ENCODE data around the gene NXPH1.

DNA sequence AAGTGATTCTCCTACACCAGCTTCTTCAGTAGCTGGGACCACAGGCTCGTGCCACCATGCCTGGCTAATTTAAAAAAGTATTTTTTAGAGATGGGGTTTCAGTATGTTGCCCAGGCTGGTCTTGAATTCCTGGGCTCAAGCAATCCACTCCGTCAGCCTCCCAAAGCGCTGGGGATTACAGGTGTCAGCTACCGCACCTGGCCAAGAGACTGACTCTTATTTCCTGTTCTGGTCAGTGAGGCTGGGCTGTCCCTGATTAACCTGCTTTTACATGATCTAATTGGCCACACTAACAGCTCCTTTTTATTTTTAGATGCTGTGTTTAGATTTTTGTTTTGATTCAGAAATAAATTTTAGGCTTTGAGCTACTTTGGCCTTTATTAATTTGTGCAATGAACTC is 203.9 kb downstream of the NXPH1 start:
- no peak for TF ChIP-seq EZH2 (IDR thresholded peaks at IDR 0.05; ENCODE audit: borderline replicate concordance, low read depth, low read length, poor library complexity, severe bottlenecking)
- TF ChIP-seq, protein P1, sequence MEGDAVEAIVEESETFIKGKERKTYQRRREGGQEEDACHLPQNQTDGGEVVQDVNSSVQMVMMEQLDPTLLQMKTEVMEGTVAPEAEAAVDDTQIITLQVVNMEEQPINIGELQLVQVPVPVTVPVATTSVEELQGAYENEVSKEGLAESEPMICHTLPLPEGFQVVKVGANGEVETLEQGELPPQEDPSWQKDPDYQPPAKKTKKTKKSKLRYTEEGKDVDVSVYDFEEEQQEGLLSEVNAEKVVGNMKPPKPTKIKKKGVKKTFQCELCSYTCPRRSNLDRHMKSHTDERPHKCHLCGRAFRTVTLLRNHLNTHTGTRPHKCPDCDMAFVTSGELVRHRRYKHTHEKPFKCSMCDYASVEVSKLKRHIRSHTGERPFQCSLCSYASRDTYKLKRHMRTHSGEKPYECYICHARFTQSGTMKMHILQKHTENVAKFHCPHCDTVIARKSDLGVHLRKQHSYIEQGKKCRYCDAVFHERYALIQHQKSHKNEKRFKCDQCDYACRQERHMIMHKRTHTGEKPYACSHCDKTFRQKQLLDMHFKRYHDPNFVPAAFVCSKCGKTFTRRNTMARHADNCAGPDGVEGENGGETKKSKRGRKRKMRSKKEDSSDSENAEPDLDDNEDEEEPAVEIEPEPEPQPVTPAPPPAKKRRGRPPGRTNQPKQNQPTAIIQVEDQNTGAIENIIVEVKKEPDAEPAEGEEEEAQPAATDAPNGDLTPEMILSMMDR (conservative IDR thresholded peaks at IDR 0.05; ENCODE audit: low read depth, low read length): no peak

All from A673 (cell line).